ENCODE data around the gene PFKFB3. TPM values are rescaled to one million over a fixed set of nuclear protein-coding genes. Genes with fewer than 3 reads are reported as not detected.
"Not testable (repeated sequence)": the region's sequence is repeated elsewhere in the genome, so short reads cannot be mapped to it uniquely, and the experiment has no call there.

Gene PFKFB3
- total and polyA plus RNA-seq, 12 donors = 8.4 to 72.4 (median 29.5) TPM

DNA sequence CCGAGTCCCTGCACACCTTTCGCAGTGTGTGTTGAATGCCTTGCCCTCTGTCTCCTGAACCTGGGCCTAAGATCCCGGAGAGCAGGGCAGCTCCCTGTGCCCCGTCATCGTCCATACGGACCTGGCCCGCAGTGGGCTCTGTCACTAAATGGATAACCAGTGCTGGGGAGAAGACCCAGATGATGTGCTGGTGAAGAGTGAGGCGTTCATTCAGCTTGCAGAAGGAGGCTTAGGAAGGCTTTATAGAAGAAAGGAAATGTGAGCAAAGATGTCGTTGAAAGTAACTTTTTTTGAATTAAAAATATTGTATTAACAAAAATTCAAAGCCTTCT lies 34.4 kb downstream of the PFKFB3 start:
- H3K27ac ChIP-seq = no peak overlapping the region
- H3K4me3 ChIP-seq = no peak overlapping the region
- DNase-seq = no peak
- peaks cover 0 to 9% of the 10 kb centered on the region in 2 donors for H3K4me1 ChIP-seq (replicated peaks in 1 of 2)
- TF ChIP-seq CTCF (IDR thresholded peaks at IDR 0.05) = no peak
- TF ChIP-seq POLR2A (IDR thresholded peaks at IDR 0.05) = no peak
- intact Hi-C loops (cut with DNase I) = no loop called here
- H3K9me3 ChIP-seq (replicated peaks in 1 of 3) = no peaks in the 10 kb centered on the region
- H3K36me3 ChIP-seq (replicated peaks in 1 of 2) = peaks cover 0 to 40% of the 10 kb centered on the region in 2 donors
- no peaks in the 10 kb centered on the region for H3K27me3 ChIP-seq
- whole genome bisulfite sequencing, 4 donors = 91 to 93% (median 92%) methylated on average over 9 of the region's 9 CpGs

DNA sequence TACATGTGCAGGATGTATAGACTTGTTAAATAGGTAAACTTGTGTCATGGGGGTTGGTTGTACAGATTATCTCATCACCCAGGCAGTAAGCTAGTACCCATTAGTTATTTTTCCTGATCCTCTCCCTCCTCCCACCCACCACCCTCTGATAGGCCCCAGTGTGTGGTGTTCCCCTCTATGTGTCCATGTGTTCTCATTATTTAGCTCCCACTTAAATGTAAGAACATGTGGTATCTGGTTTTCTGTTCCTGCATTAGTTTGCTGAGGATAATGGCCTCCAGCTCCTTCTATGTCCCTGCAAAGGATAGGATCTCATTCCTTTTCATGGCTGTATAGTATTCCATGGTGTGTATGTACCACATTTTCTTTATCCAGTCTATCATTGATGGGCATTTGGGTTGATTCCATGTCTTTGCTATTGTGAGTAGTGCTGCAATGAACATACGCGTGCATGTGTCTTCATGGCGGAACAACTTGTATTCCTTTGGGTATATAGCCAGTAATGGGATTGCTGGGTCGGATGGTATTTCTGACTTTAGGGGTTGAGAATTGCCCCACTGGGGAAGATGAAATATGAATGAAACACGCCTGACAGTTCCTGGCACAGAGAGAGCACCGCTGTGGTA lies 36.0 kb downstream of the PFKFB3 start:
- H3K27me3 ChIP-seq; H3K4me1 ChIP-seq (replicated peaks in 1 of 2); DNase-seq; H3K9me3 ChIP-seq (replicated peaks in 1 of 3); intact Hi-C loops (cut with DNase I); H3K4me3 ChIP-seq: not testable (repeated sequence)
- Histone ChIP-seq H3K27ac (peak overlapping the region in 1 of 5 donors; percentile 74), H3K36me3 (replicated peaks in 1 of 2) (peaks cover 0 to 24% of the 10 kb centered on the region in 2 donors)
- WGBS, 4 donors = 72 to 84% (median 79%) methylated on average over 6 of the region's 6 CpGs

DNA sequence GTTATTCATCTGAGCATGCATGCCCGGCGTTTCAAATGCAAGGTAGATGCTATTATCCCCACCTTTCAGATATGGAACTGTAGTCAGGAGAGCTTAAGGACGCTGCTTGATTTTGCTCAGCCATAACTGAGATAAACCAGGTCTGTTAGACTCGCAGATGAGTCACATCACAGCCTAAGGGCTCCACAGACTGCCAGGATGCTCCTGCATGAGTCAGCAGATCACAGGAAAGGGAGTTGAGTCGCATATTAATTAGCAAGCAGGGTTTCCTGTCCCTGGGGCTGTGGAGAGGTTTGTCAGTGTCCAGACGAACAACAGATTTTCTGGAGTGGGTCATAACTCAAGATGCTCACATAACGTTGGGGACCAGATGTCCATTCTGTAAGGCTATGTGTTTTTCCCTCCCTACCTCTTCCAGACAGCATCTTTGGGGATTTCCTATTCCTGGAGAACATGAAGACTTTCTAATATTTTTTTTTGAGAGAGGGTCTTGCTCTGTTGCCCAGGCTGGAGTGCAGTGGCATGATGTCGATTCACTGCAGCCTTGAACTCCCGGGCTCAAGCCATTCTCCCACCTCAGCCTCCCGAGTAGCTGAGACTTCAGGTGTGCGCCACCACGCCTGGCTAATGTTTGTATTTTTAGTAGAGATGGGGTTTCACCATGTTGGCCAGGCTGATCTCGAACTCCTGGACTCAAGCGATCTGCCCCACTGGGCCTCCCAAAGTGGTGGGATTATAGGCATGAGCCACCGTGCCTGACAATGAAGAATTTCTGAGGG lies 36.7 kb downstream of the PFKFB3 start:
- DNase-seq = peak; percentile 61 to 93 (median 84)
- TF ChIP-seq CTCF (IDR thresholded peaks at IDR 0.05) (no peak), POLR2A (IDR thresholded peaks at IDR 0.05) (no peak)
- Histone ChIP-seq H3K4me1 (replicated peaks in 1 of 2) (peaks cover 0 to 9% of the 10 kb centered on the region in 2 donors), H3K27ac (peak overlapping the region in 1 of 5 donors; percentile 74), H3K9me3 (replicated peaks in 1 of 3) (no peaks in the 10 kb centered on the region), H3K27me3 (no peaks in the 10 kb centered on the region), H3K36me3 (replicated peaks in 1 of 2) (peaks cover 0 to 17% of the 10 kb centered on the region in 2 donors), H3K4me3 (no peak overlapping the region)
- intact Hi-C loops (cut with DNase I) = no loop called here
- 56 to 63% (median 60%) methylated on average over 14 to 15 of the region's 15 CpGs for WGBS, 4 donors

GRCh38 chr10:6240254-6240653 lies 37.5 kb downstream of the PFKFB3 start:
- Histone ChIP-seq H3K27me3 (no peaks in the 10 kb centered on the region), H3K9me3 (replicated peaks in 1 of 3) (no peaks in the 10 kb centered on the region), H3K4me3 (no peak overlapping the region), H3K4me1 (replicated peaks in 1 of 2) (peaks cover 0 to 9% of the 10 kb centered on the region in 2 donors), H3K36me3 (replicated peaks in 1 of 2) (peaks cover 0 to 11% of the 10 kb centered on the region in 2 donors), H3K27ac (no peak overlapping the region)
- TF ChIP-seq POLR2A (IDR thresholded peaks at IDR 0.05) (no peak), CTCF (IDR thresholded peaks at IDR 0.05) (no peak)
- peak in 1 of 7 donors; percentile 40 for DNase-seq
- intact Hi-C loops (cut with DNase I) = no loop called here
- 91 to 96% (median 94%) methylated on average over 16 of the region's 16 CpGs for WGBS, 4 donors

Measured in adrenal gland (tissue), 12 donors.